HG03575 (cell line): ENCODE measurements around the gene VPS33A.
"Not testable (repeated sequence)": the region's sequence is repeated elsewhere in the genome, so short reads cannot be mapped to it uniquely, and the experiment has no call there.

ENCODE experiments used
- ATAC-seq: cut with Tn5 transposase; IDR thresholded peaks from one replicate; pipeline ENCODE4 v1.9.1; 2021; ENCODE audit not compliant: unreplicated experiment, insufficient number of reproducible peaks, low FRiP score; ENCODE audit errors: extremely low read depth

VPS33A gene

DNA sequence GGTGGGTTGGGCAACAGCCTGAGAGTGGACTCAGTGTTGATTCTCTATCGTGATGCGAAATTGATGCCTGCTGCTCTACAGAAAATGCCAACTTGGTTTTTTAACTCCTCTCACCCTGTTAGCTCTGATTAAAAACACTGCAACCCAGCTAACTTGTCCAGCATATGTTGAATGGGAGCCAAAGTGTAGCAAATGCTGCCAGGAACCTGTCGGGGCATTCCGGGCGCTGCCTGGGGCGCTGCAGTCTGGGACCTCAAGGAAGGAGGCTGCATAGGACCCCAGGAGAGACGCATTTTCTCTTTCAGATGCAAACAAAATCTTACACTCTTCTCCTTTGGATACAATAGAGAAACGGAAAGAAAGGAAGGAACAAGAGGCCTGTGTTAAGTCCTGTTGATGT lies 58.9 kb downstream of the VPS33A start:
- ATAC-seq, result no peak

DNA sequence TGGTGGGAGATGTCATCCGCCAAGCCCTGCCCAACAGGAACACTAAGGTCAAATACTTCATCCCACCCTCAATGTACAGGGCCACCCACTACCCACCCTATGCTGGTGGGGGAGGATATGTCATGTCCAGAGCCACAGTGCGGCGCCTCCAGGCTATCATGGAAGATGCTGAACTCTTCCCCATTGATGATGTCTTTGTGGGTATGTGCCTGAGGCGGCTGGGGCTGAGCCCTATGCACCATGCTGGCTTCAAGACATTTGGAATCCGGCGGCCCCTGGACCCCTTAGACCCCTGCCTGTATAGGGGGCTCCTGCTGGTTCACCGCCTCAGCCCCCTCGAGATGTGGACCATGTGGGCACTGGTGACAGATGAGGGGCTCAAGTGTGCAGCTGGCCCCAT lies 59.3 kb downstream of the VPS33A start:
- no peak for ATAC-seq

DNA sequence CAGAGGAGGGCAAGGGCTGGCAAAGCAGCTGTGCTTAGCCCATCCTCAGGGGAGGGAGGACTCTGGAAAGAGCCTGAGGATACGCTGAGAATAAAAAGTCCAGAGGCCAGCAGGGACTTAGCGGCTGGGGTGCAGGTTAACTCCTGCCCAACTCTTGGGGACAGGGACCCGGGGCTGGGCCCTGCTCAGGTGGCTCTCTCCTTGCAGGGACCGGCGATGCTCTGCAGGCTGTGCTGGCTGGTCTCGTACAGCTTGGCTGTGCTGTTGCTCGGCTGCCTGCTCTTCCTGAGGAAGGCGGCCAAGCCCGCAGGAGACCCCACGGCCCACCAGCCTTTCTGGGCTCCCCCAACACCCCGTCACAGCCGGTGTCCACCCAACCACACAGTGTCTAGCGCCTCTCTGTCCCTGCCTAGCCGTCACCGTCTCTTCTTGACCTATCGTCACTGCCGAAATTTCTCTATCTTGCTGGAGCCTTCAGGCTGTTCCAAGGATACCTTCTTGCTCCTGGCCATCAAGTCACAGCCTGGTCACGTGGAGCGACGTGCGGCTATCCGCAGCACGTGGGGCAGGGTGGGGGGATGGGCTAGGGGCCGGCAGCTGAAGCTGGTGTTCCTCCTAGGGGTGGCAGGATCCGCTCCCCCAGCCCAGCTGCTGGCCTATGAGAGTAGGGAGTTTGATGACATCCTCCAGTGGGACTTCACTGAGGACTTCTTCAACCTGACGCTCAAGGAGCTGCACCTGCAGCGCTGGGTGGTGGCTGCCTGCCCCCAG lies 60.0 kb downstream of the VPS33A start:
- no peak for ATAC-seq

DNA sequence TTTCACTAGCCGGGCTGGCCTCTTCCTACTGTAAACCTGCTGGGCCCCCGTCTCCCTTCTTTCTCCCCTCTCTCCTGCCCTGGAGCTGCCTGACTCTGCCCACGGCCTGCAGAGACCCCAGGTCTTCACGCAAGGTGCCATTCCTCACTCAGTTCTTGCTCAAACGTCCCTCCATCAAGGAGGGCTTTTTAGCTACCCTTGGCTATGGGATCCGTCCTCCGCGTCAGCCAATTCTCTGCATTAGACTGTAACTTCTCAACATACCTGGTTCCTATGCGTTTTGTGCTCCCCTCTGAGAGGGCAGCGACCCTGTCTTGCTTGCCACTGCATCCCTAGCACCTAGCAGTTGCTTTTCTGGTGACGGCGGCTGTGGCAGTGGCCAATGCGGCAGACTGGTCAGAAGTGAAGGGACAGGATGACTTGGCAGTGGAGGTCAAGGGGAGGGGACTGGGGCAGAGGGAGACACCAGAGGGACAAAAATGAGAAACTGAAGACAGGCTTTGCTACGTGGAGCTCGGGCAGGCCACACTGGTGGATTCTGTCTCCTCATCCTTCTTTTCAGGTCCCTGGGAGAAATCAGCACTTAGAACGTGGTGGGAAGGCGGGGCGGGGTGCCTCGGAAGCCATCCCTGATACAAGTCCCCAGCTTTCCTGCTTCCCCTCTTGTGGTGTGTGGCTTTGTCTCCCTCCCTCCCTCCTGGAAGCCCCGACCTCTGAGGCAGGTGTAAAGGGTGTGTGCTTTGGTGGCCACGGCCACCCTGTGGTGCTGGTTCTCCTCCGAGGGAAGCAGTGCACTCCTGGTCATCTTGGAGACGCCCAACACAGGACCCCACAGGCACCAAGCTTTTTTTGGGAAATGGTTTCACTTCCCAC lies 61.0 kb downstream of the VPS33A start:
- ATAC-seq, result no peak

DNA sequence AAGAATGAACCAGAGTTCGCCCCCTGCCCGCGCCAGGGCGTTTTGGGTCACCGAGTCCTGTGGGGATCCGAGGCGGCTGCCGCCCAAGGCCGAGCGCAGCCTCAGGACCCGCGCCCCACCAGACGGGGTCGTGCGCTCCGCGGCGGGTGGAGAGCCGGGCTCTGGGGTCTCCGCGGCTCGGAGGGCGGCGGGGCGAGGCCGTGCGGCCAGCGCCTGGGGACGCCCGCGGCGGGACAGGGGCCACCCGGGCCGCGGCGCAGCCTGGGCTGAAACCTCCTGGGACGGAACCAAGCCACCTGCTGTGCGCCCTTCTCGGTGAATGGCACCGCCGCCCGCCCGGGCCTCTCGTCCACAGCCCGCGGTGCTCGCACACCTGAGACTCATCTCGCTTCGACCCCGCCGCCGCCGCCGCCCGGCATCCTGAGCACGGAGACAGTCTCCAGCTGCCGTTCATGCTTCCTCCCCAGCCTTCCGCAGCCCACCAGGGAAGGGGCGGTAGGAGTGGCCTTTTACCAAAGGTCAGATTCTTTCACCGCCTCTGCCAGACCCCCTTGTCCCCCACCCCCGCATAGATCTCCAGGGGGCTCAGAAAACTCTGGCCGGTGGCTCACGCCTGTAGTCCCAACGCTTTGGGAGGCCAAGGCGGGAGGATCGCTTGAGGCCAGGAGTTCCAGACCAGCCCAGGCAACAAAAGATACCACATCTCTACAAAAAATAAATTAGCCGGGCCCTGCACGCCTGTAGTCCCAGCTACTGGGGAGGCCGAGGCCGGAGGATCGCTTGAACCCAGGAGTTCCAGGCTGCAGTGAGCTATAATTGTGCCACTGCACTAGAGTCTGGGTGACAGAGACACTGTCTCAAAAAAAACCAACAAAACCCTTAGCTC lies 61.9 kb downstream of the VPS33A start:
- ATAC-seq, result no peak

DNA sequence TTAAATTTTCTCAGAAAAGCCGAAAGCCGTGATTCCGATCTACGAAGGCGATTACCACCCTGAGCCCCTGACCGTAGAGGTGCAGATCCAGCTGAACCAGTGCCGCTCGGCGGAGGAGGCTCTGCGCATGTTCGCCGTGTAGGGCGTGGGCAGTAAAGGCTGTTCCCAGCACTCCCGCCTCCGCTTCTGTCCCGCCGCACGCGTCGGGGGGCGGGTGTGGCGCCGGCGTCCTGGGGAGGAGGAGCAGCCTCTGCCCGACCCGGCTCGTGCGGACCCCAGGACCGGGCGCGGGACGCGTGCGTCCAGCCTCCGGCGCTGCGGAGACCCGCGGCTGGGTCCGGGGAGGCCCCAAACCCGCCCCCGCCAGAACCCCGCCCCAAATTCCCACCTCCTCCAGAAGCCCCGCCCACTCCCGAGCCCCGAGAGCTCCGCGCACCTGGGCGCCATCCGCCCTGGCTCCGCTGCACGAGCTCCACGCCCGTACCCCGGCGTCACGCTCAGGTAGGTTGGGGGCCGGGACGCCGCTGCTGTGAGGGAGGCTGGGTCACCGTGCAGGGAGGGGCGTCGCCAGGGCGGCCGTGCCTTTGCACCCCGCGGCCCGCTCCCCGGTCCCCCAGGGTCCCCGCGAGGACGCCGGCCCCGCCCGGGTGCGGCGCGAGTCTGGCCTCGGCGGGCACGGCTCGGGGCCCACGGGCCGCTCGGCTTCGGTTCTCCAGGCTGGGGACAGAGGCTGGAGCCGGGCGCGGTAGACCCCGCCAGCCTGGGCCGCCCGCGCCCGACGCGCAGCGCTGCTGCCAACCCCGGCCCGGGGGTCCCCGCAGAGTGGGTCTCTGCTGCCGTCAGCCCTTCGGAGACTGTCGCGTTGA lies 62.8 kb downstream of the VPS33A start, which contains the start of gene B3GNT4:
B3GNT4 (plus strand) TSS at position 409 of the 866 bp plus-strand sequence. CDS start 910 bp downstream, outside the sequence.
- no peak for ATAC-seq

DNA sequence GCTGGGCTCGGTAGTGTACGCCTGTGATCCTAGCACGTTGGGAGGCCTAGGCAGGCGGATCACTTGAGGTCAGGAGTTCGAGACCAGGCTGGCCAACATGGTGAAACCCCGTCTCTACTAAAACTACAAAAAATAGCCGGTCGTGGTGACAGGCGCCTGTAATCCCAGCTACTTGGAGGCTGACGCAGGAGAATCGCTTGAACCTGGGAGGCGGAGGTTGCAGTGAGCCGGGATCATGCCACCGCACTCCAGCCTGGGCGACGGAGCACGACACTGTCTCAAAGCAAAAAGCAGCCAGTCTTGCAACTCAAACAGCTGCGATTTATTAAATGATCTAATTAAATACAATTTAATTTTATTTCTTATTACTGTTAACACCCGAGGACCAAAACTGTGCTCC lies 63.5 kb downstream of the VPS33A start:
- not testable (repeated sequence) for ATAC-seq

DNA sequence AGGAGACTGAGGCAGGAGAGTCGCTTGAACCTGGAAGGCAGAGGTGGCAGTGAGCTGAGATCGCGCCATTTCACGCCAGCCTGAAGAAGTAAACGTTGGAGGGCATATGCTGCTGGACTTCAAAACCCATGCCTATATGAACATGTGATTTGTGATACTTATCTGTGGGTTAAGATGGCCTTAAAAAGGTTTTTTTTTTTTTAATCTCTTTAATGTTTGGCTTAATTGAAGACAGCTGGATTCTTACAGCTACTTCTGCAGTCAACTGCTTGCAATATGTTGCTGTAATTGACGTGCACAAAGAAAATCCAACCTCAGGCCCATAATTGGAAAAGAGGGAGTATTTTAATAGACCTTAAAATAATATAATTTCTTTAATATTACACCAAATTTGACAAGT lies 64.3 kb downstream of the VPS33A start:
- no peak for ATAC-seq

DNA sequence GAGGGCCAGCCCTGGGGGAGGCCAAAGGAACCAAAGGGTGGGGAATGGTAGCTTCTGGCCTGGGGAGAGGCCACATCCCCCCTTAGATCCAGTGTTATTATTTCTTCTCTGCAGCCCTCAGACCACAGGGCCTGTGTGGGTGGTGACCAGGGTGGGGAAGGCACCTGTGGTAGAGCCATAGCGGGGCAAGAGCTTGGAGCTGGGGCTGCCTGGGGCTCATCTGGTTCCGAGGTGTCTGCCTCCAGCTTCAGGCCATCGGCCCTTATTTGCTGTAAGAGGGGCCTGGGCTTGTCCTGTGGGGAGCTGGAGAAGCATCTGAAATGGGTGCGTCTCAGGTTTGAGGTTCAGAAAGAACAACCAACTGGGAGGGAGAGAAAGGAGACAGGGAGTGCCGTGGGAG lies 64.9 kb downstream of the VPS33A start:
- ATAC-seq, result no peak

DNA sequence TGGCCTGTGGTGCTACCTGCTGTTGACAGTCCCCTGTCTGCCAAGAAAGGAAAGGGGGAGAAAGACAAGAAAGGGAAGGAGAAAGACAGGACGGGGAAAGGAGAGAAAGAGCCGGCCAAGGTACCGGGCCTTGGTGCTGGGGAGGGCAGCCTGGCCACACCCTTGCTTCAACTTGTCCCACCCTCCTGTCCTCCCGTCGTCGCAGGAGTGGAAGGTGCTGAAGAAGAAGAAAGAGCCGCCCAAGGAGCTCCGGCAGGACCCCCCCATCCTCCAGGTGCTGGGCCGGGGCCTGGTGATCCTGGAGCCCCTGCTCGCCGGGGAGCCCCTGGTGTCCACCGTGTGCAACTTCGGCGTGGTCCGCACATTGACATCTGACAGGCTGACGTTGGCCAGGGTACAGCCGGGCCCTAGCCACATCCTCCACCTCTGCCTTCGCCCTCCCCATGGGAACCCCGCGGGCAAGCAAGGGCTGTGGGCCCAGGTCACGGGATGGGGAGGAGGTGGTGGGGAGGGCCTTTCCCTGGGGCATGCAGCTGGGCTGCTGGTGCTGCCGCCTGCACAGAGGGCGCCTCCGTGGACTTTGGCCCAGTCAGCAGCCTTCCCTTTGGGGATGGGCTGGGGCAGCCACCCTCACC lies 65.6 kb downstream of the VPS33A start:
- no peak for ATAC-seq

DNA sequence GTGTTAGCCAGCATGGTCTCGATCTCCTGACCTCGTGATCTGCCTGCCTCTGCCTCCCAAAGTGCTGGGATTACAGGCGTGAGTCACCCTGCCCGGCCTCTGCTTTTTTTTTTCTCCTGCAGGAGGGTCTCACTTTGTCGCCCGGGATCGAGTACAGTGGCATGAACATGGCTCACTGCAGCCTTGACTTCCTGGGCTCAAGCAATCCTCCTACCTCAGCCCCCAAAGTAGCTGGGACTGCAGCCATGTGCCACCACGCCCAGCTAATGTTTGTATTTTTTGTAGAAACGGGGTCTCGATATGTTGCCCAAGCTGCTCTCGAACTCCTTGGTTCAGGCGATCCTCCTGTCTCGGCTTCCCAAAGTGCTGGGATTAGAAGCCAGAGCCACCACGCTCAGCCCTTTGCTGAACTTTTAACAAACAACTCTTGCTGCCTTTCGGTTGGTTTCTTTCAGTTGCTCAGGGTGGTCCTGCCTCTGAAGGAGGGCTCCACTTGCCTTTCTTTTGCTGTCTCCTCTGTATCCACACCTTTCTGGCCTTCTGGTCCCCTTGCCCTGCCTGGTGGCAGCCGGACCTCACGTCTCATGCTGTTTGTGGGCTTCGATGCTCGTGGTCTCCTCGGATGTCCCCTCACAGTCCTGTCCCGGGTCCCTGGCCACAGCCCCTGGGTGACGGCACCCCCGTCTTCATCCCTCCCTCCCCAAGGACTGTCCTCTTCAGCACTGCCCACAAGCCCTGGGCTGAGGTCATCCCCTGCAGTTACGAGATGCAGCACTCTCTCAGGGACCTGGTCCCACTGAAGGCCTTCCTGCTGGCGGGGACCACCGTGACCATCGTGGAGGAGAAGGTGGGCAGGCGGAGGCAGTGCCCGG lies 66.6 kb downstream of the VPS33A start:
- no peak for ATAC-seq

DNA sequence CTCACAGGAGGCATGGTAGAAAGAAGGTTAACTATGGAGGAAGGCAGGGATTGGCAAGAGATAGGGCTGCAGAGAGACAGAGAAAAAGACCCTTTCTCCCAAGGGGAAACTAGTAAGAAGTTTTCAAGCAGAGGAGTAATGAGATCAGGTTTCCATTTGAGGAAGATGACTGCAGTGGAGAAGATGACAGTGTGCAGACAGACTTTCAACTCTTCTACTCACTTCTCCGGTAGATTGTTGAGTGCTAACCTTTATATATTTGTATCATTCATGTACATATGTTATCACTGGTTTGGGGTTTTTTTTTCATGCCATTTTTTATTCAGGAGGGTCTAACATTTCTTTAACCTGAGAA lies 68.7 kb downstream of the VPS33A start:
- ATAC-seq, result no peak

DNA sequence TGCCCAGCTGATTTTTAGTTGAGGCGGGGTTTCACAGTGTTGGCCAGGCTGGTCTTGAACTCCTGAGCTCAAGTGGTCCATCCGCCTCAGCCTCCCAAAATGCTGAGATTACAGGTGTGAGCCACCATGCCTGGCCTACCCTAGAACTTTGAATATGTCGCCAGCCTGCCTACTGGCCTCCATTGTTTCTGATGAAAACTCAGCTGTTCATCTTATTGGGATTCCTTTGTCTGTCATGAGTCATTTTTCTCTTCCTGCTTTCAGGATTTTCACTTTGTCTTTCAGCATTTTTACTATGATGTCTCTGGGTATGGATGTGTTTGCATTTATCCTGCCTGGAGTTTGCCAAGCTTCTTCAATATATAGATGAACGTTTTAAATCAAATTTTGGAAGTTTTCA lies 70.9 kb downstream of the VPS33A start:
- ATAC-seq, result no peak

DNA sequence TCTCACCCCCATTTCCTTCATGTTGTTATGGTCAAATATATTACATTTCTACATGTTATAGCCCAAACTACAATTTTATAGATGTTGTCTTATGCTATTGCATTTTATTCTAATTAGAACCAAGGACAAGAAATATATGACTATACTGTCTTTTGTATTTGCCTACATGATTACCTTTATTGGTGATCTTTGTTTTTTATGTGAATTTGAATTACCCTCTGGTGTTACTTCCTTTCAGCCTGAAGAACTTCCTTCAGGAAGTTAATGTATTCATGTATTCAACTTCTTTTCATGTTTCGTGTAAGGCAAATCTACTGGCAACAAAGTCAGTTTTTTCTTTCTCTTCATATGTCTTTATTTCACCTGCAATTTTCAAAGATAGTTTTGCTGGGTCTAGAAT lies 71.5 kb downstream of the VPS33A start:
- no peak for ATAC-seq

DNA sequence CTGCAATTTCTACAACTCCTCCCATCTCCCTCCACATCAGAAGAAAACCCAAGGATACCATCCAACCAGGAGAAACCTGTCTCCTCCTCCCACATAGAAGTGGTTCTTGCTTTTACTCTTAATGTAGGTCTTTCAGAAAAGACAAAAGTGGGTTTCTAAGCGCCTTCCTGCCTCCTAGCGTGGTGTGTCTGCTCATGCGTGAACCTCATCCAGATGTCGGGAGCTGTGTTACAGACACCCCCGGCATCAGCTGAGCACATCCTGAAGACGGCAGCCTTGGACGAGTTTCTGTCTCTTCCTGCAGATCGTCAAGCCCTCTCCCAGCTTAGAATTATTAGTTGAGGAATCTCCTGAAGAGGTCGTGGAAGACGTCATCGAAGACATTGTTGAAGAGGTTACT lies 73.9 kb downstream of the VPS33A start:
- ATAC-seq, result no peak

DNA sequence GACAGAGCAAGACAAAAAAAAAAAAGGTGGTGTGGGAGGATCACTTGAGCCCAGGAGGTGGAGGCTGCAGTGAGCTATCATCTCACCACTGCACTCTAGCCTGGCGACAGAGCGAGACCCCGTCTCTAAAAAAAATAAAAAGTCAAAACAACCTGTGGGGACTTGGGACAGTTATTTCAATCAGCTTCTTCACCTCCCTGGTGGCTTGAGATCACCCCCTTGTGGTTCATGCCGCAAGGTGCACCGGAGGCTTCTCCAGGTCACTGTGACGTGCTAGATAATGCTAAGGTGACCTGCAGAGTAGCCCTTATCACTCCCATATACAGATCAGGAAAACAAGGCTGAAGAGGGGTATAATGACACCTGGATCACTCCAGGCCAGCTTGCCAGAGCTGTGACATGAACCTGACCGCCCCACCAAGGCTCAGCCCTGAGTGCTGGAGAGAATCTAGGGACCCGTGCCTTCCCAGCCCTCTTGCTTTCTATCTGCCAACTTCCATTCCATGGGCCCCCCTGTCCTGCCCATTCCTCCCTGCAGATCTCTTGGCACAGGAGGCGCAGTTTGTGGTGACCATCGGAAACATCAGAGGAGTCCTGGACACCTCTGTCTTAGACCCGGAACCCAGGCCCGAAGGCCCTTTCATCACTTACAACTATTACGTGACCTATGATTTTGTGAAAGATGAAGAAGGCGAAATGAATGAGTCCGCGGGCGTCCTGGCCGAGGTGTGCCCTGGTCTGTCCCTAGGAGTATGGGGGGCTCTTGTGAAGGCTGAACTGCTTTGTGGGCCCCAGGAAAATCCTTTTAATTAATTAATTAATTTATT lies 75.2 kb downstream of the VPS33A start:
- ATAC-seq, result no peak
